Neural progenitor cell (in vitro differentiated cells): Measurements from ENCODE around the gene ZNF618. TPM values are rescaled to one million over a fixed set of nuclear protein-coding genes. Genes with fewer than 3 reads are reported as not detected.

Experiments
- DNase-seq: peaks from one replicate; pipeline ENCODE4 v3.0.0-alpha.2; 2016; ENCODE audit warnings: low spot score
- H2AFZ ChIP-seq: fragments of 200-600 bp; sonication (generic); replicated peaks from 2 replicates; pipeline ENCODE4 v1.6.1; 2016; ENCODE audit warnings: antibody characterized with exemption
- H3F3A ChIP-seq: fragments of 200-600 bp; sonication (generic); 2 replicates; pipeline ENCODE4 v1.6.1; 2016; ENCODE audit warnings: antibody characterized with exemption, low read depth
- H3K27ac ChIP-seq: fragments of 200-600 bp; sonication (generic); 2 replicates; pipeline ENCODE4 v1.5.1; 2016; ENCODE audit warnings: mild to moderate bottlenecking
- H3K27me3 ChIP-seq: fragments of 200-600 bp; sonication (generic); 2 replicates; pipeline ENCODE4 v1.6.1; 2016; ENCODE audit warnings: mild to moderate bottlenecking, moderate library complexity
- H3K36me3 ChIP-seq: fragments of 200-600 bp; sonication (generic); 2 replicates; pipeline ENCODE4 v1.5.1; 2016
- H3K4me1 ChIP-seq: fragments of 200-600 bp; sonication (generic); 2 replicates; pipeline ENCODE4 v1.6.1; 2016; ENCODE audit warnings: mixed run types
- H3K4me2 ChIP-seq: fragments of 200-600 bp; sonication (generic); 2 replicates; pipeline ENCODE4 v1.6.1; 2016
- H3K4me3 ChIP-seq: fragments of 200-600 bp; sonication (generic); 2 replicates; pipeline ENCODE4 v1.5.1; 2016
- H3K79me2 ChIP-seq: fragments of 200-600 bp; sonication (generic); 2 replicates; pipeline ENCODE4 v1.6.1; 2016; ENCODE audit warnings: low read depth
- H3K9ac ChIP-seq: fragments of 200-600 bp; sonication (generic); 2 replicates; pipeline ENCODE4 v1.6.1; 2016
- H3K9me3 ChIP-seq: fragments of 200-600 bp; sonication (generic); 2 replicates; pipeline ENCODE4 v1.5.1; 2016; ENCODE audit warnings: low read depth
- H4K20me1 ChIP-seq: fragments of 200-600 bp; sonication (generic); 2 replicates; pipeline ENCODE4 v1.6.1; 2016; ENCODE audit warnings: low read depth
- H3K27ac Mint-ChIP-seq: 3 replicates; pipeline ENCODE4 v1.8.0; 2021; ENCODE audit warnings: mixed read lengths
- H3K27me3 Mint-ChIP-seq: 2 replicates; pipeline ENCODE4 v1.8.0; 2022; ENCODE audit warnings: low read depth, mild to moderate bottlenecking, inconsistent platforms, moderate library complexity, mixed read lengths; ENCODE audit not compliant: insufficient read depth
- H3K36me3 Mint-ChIP-seq: 3 replicates; pipeline ENCODE4 v1.8.0; 2021; ENCODE audit warnings: mixed read lengths
- H3K4me1 Mint-ChIP-seq: 3 replicates; pipeline ENCODE4 v1.8.0; 2021; ENCODE audit warnings: mixed read lengths
- H3K4me3 Mint-ChIP-seq: 3 replicates; pipeline ENCODE4 v1.8.0; 2021; ENCODE audit warnings: mild to moderate bottlenecking, moderate library complexity, mixed read lengths
- H3K9me3 Mint-ChIP-seq: 3 replicates; pipeline ENCODE4 v1.8.0; 2020; ENCODE audit warnings: mixed read lengths
- EZH2 ChIP-seq: fragments of 200-600 bp; sonication (generic); IDR thresholded peaks from 2 replicates; pipeline ENCODE4 v1.6.1; 2017; ENCODE audit warnings: antibody characterized with exemption, mild to moderate bottlenecking, moderate library complexity
- EZH2phosphoT487 ChIP-seq: fragments of 200-600 bp; sonication (generic); IDR thresholded peaks from 2 replicates; pipeline ENCODE4 v1.6.1; 2017; ENCODE audit warnings: antibody characterized with exemption
- total RNA-seq: library from RNA; depleted of rRNA; stranded (reverse); fragments of >200 nt; gene quantifications from 2 replicates; pipeline ENCODE4 v1.2.3, GENCODE V29; 2015; ENCODE audit warnings: low replicate concordance
- TF ChIP-seq, protein P1 (sequence below): fragments of 200-600 bp; sonication (generic); IDR thresholded peaks from 2 replicates; pipeline ENCODE4 v1.5.1; 2017; ENCODE audit warnings: antibody characterized with exemption, mild to moderate bottlenecking

Gene ZNF618
- total RNA-seq, 1 donor from 2014 or later: 10.5 TPM

DNA sequence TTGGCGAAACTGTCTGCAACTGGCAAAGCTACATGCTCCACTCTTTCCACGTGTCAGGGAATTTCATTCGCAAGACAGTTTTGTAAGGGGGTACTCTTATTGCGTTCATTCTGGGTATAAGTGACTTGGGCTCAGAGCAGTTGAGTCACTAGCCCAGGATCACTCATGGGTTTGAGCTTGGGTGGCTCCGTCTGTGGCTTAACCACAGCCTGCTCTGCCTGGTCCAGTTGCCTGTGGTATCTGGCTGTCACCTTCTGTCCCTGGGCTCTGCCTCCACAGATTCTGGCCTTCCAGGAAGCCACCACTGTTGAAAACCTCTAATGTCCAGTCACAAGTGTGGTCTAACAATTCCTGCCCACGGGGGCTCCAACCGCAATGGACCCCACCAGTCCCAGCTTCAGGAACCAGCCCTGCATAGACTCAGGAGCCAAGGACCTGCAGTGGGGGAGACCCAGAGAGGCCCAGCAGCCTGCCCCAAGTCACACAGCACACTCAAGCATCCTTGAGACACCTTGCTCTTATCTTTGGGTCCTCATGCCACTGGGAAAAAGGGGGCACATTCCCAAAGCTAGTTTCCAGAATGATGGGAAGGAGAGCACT lies 212.6 kb downstream of the ZNF618 start:
- Mint-ChIP-seq H3K9me3 (peaks cover 3% of the 10 kb centered on the region), H3K4me1 (no peaks in the 10 kb centered on the region)
- no peak for DNase-seq

DNA sequence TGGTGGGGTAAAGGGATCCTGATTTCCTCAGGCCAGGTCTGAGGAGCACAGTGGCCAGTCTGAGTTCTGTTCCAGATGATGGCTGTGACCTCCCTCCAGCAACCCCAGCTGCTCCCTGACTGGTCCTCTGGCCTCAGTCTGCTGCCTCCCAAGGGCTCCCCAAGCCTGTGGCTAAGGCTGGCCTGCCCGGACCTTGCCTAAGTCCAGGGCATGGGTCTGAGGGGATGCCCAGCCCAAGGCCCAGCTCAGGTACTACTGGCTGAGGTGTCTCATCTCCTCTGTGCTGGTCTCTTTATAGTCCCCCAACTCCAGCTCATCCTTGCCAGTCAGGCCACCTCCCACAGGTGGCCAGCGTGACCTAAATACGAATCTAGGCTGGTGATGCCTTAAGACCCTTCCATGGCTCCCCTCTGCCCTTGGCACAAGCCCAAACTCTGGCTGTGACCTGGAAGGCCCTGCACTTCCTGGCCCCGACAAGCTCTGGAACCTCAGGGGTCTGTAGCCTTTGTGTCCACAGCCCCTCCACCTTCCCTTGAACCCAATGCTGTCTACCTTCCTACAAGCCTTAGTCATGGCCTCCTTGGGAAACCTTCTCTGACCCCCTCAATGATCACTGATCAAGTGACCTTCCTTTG lies 213.2 kb downstream of the ZNF618 start:
- Mint-ChIP-seq H3K27ac (no peak overlapping the region), H3K4me3 (peak overlapping the region; percentile 38), H3K9me3 (peaks cover 3% of the 10 kb centered on the region), H3K27me3 (peaks cover 5% of the 10 kb centered on the region), H3K4me1 (no peaks in the 10 kb centered on the region), H3K36me3 (no peaks in the 10 kb centered on the region)
- no peaks in the 10 kb centered on the region for H3K36me3 ChIP-seq
- no peaks in the 10 kb centered on the region for H3K9me3 ChIP-seq
- H3K79me2 ChIP-seq: no peaks in the 10 kb centered on the region
- H3K4me3 ChIP-seq: no peak overlapping the region
- no peak for TF ChIP-seq EZH2
- no peak for TF ChIP-seq EZH2phosphoT487
- TF ChIP-seq, protein P1, sequence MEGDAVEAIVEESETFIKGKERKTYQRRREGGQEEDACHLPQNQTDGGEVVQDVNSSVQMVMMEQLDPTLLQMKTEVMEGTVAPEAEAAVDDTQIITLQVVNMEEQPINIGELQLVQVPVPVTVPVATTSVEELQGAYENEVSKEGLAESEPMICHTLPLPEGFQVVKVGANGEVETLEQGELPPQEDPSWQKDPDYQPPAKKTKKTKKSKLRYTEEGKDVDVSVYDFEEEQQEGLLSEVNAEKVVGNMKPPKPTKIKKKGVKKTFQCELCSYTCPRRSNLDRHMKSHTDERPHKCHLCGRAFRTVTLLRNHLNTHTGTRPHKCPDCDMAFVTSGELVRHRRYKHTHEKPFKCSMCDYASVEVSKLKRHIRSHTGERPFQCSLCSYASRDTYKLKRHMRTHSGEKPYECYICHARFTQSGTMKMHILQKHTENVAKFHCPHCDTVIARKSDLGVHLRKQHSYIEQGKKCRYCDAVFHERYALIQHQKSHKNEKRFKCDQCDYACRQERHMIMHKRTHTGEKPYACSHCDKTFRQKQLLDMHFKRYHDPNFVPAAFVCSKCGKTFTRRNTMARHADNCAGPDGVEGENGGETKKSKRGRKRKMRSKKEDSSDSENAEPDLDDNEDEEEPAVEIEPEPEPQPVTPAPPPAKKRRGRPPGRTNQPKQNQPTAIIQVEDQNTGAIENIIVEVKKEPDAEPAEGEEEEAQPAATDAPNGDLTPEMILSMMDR: no peak
- H3K4me2 ChIP-seq: no peak overlapping the region
- H3K27me3 ChIP-seq: no peaks in the 10 kb centered on the region
- H3F3A ChIP-seq: no peaks in the 10 kb centered on the region
- DNase-seq: no peak
- no peaks in the 10 kb centered on the region for H3K4me1 ChIP-seq
- H4K20me1 ChIP-seq: no peaks in the 10 kb centered on the region
- H3K27ac ChIP-seq: no peak overlapping the region
- no peak overlapping the region for H3K9ac ChIP-seq
- no peak overlapping the region for H2AFZ ChIP-seq

More for the DNA sequence above, 212.6 kb downstream of the ZNF618 start:
- Histone ChIP-seq H3K27ac (no peak overlapping the region), H3K4me1 (no peaks in the 10 kb centered on the region), H3K36me3 (no peaks in the 10 kb centered on the region), H3K9ac (no peak overlapping the region), H4K20me1 (no peaks in the 10 kb centered on the region), H3K27me3 (no peaks in the 10 kb centered on the region), H3K4me3 (no peak overlapping the region), H3F3A (no peaks in the 10 kb centered on the region), H3K79me2 (no peaks in the 10 kb centered on the region), H3K9me3 (no peaks in the 10 kb centered on the region), H3K4me2 (no peak overlapping the region), H2AFZ (no peak overlapping the region)
- Mint-ChIP-seq H3K27me3 (peaks cover 5% of the 10 kb centered on the region), H3K27ac (no peak overlapping the region), H3K36me3 (no peaks in the 10 kb centered on the region), H3K4me3 (no peak overlapping the region)
- TF ChIP-seq EZH2 (no peak), EZH2phosphoT487 (no peak)
- TF ChIP-seq, protein P1: no peak

DNA sequence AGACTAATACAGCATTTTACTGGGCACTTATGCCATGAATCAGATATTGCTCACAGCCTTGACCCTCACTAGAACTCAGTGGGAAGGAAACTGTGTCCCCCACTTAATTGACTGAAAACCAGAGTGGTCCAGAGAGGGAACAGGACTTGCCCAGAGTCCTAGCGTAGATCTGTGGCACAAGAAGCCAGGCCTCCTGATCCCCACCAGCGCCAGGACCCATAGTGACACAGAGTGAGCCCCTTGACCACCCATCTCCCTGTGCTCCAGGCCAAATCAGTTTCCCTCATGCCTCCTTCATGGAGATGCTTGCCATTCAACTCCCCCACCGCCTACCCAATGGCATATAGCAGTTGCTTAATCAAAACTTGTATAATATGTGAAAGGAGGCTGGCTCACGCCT lies 214.7 kb downstream of the ZNF618 start:
- Mint-ChIP-seq H3K27me3 (peaks cover 11% of the 10 kb centered on the region), H3K27ac (no peak overlapping the region), H3K4me1 (no peaks in the 10 kb centered on the region), H3K36me3 (peaks cover 2% of the 10 kb centered on the region), H3K9me3 (peaks cover 3% of the 10 kb centered on the region), H3K4me3 (no peak overlapping the region)
- H3K9ac ChIP-seq: no peak overlapping the region
- H3K79me2 ChIP-seq: no peaks in the 10 kb centered on the region
- H3F3A ChIP-seq: no peaks in the 10 kb centered on the region
- TF ChIP-seq EZH2phosphoT487: no peak
- no peak for TF ChIP-seq EZH2
- TF ChIP-seq, protein P1: no peak
- H3K4me1 ChIP-seq: no peaks in the 10 kb centered on the region
- no peaks in the 10 kb centered on the region for H4K20me1 ChIP-seq
- no peak overlapping the region for H2AFZ ChIP-seq
- no peaks in the 10 kb centered on the region for H3K36me3 ChIP-seq
- no peak overlapping the region for H3K27ac ChIP-seq
- no peak overlapping the region for H3K4me2 ChIP-seq
- H3K27me3 ChIP-seq: peaks cover 4% of the 10 kb centered on the region
- H3K4me3 ChIP-seq: no peak overlapping the region
- H3K9me3 ChIP-seq: no peaks in the 10 kb centered on the region
- no peak for DNase-seq
